GM12878 (cell line): Measurements from ENCODE around the gene BTG1. TPM values are rescaled to one million over a fixed set of nuclear protein-coding genes. Genes with fewer than 3 reads are reported as not detected.
A peak's percentile ranks its signal among the peaks of the same experiment; 100 is the strongest.

Experiments used
- BCL11A ChIP-seq: IDR thresholded peaks from 2 replicates; pipeline ENCODE4 v1.6.1; 2011; ENCODE audit warnings: low read depth, low read length
- EP300 ChIP-seq, 2 experiments: fragments of 150-350 bp in 1 of 2; IDR thresholded peaks; 2 replicates each; pipeline ENCODE4 v1.6.1; 2011 to 2012; ENCODE audit warnings: low read depth in 2 of 2, low read length in 2 of 2, borderline replicate concordance in 1 of 2, improper control_type of control experiment in 1 of 2, inconsistent platforms in 1 of 2; ENCODE audit not compliant: control insufficient read depth in 1 of 2
- HSF1 ChIP-seq: fragments of 150-350 bp; IDR thresholded peaks from 2 replicates; pipeline ENCODE4 v1.6.1; 2014; ENCODE audit warnings: mild to moderate bottlenecking, low read depth, low read length
- KDM1A ChIP-seq: fragments of 200-600 bp; sonication (generic); IDR thresholded peaks from 2 replicates; pipeline ENCODE4 v1.6.1; 2016; ENCODE audit warnings: borderline replicate concordance
- MEF2A ChIP-seq: IDR thresholded peaks from 2 replicates; pipeline ENCODE4 v1.6.1; 2011; ENCODE audit warnings: low read depth, mild to moderate bottlenecking, low read length, moderate library complexity; ENCODE audit not compliant: insufficient read depth
- MEF2B ChIP-seq: fragments of 450-650 bp; IDR thresholded peaks from 2 replicates; pipeline ENCODE4 v1.6.1; 2018; ENCODE audit warnings: mild to moderate bottlenecking, moderate library complexity; ENCODE audit not compliant: partially characterized antibody, poor library complexity, severe bottlenecking
- MYC ChIP-seq: IDR thresholded peaks from 2 replicates; pipeline ENCODE4 v1.6.1; 2011; ENCODE audit warnings: mild to moderate bottlenecking, low read length, moderate library complexity, inconsistent platforms; ENCODE audit not compliant: insufficient read depth, insufficient replicate concordance, insufficient read length, severe bottlenecking
- NR2C2 ChIP-seq: IDR thresholded peaks from 2 replicates; pipeline ENCODE4 v1.6.1; 2011; ENCODE audit warnings: borderline replicate concordance, low read depth; ENCODE audit not compliant: control insufficient read depth, insufficient read length
- PAX5 ChIP-seq: IDR thresholded peaks from 2 replicates; pipeline ENCODE4 v1.6.1; 2011; ENCODE audit warnings: low read depth, low read length, borderline replicate concordance
- POU2F2 ChIP-seq: IDR thresholded peaks from 3 replicates; pipeline ENCODE4 v1.6.1; 2011; ENCODE audit warnings: low read depth, mild to moderate bottlenecking, low read length, borderline replicate concordance
- PRDM15 ChIP-seq: fragments of 450-650 bp; formaldehyde crosslinking; IDR thresholded peaks from 2 replicates; pipeline ENCODE4 v1.4.0; 2020; ENCODE audit warnings: mild to moderate bottlenecking, moderate library complexity
- RAD51 ChIP-seq: fragments of 450-650 bp; IDR thresholded peaks from 2 replicates; pipeline ENCODE4 v1.6.1; 2016; ENCODE audit warnings: moderate library complexity, mild to moderate bottlenecking, inconsistent platforms
- RBBP5 ChIP-seq: fragments of 200-600 bp; sonication (generic); conservative IDR thresholded peaks from 2 replicates; pipeline ENCODE4 v1.6.1; 2016
- SMC3 ChIP-seq: IDR thresholded peaks from 2 replicates; pipeline ENCODE4 v1.6.1; 2011; ENCODE audit warnings: low read length, improper control_type of control experiment, borderline replicate concordance
- SP1 ChIP-seq: IDR thresholded peaks from one replicate; pipeline ENCODE4 v1.6.1; 2011; ENCODE audit warnings: low read depth, low read length
- SREBF1 ChIP-seq: IDR thresholded peaks from 2 replicates; pipeline ENCODE4 v1.6.1; 2012; ENCODE audit warnings: mild to moderate bottlenecking, low read length
- SRF ChIP-seq, 2 experiments: IDR thresholded peaks; 2 replicates each; pipeline ENCODE4 v1.6.1; 2011; ENCODE audit warnings: low read depth in 2 of 2, low read length in 2 of 2, mild to moderate bottlenecking in 1 of 2, moderate library complexity in 1 of 2
- USF2 ChIP-seq: IDR thresholded peaks from 2 replicates; pipeline ENCODE4 v1.6.1; 2011; ENCODE audit warnings: low read depth, low read length, improper control_type of control experiment, borderline replicate concordance
- WRNIP1 ChIP-seq: IDR thresholded peaks from 2 replicates; pipeline ENCODE4 v1.6.1; 2011; ENCODE audit warnings: low read depth, low read length, improper control_type of control experiment, borderline replicate concordance
- ZBTB33 ChIP-seq: fragments of 450-650 bp; IDR thresholded peaks from 2 replicates; pipeline ENCODE4 v1.6.1; 2017; ENCODE audit warnings: mild to moderate bottlenecking
- polyA plus RNA-seq, 11 experiments: library from polyadenylated mRNA; depleted of rRNA in 4 of 11; unstranded in 6 of 11; stranded (reverse) in 5 of 11; fragments of >200 nt; fragmentation: Nextera tagmentation in 4 of 11; fragmentation: Illumina TruSeq in 1 of 11; extraction: Ambion mirVana in 4 of 11; extraction: Trizol in 1 of 11; gene quantifications; 1 replicate in 1 of 11; 2 replicates in 10 of 11; pipeline versions ENCODE4 v1.2.1 to v1.2.3, GENCODE V29; 2011 to 2016; ENCODE audit warnings: inconsistent platforms in 2 of 11, missing spikeins in 2 of 11, low read depth in 1 of 11
- total RNA-seq, 4 experiments: library from RNA; depleted of rRNA in 3 of 4; stranded (reverse); fragments of >200 nt in 3 of 4; fragmentation: Illumina TruSeq in 1 of 4; extraction: Trizol in 1 of 4; gene quantifications; 2 replicates each; pipeline versions ENCODE4 v1.2.1 to v1.2.3, GENCODE V29; 2013 to 2021

The BTG1 gene
- total and polyA plus RNA-seq, 10 of the 15 experiments (the other 5 are each of a cell fraction or from before 2014, with no cell fraction given) = 23.7 to 194 (median 56.4) TPM

- peak; percentile 72; the same call in 1 of the 2 replicates for TF ChIP-seq PAX5
- peak; percentile 60; the same call in 1 of the 2 replicates for TF ChIP-seq RAD51
- peak; percentile 46 for TF ChIP-seq MYC
- TF ChIP-seq SREBF1 = no peak
- peak; percentile 59; the same call in 1 of the 2 replicates for TF ChIP-seq WRNIP1
- no peak for TF ChIP-seq NR2C2
- peak; percentile 35; the same call in 1 of the 2 replicates for TF ChIP-seq USF2
- TF ChIP-seq EP300 (IDR thresholded peaks at IDR 0.05; ENCODE audit: borderline replicate concordance in 1 of 2, control insufficient read depth in 1 of 2, low read depth in 2 of 2, low read length in 2 of 2) = no peak; a peak in 2 of 4 replicates
- no peak for TF ChIP-seq ZBTB33
- TF ChIP-seq POU2F2 = peak; percentile 100
- TF ChIP-seq BCL11A = no peak; the same call in 1 of the 2 replicates
- 0 out of 2 replicates have a peak, but pooled peaks have one; percentile 34 for TF ChIP-seq MEF2A
- peak; percentile 5; the same call in 1 of the 2 replicates for TF ChIP-seq SMC3
- TF ChIP-seq MEF2B = peak; percentile 21
- no peak for TF ChIP-seq RBBP5
- peak; percentile 90 for TF ChIP-seq SP1
- no peak for TF ChIP-seq HSF1
- TF ChIP-seq SRF (IDR thresholded peaks at IDR 0.05; ENCODE audit: low read depth in 2 of 2, low read length in 2 of 2) = 0 out of 4 replicates have a peak, but pooled peaks of 1 of the 2 experiments have one; percentile 39
- TF ChIP-seq KDM1A = no peak
- TF ChIP-seq PRDM15 (CRISPR knock-in tag) = no peak
Observed at GRCh38 chr12:92145731-92146496, at the start of gene BTG1 (continued).
